H9 (cell line): Measurements from ENCODE around the gene CD47. TPM values are rescaled to one million over a fixed set of nuclear protein-coding genes. Genes with fewer than 3 reads are reported as not detected.

Experiments used
- DNase-seq: peaks from one replicate; pipeline ENCODE4 v3.0.0-alpha.2; 2017
- H2AFZ ChIP-seq: one replicate; pipeline ENCODE4 v1.6.1; 2013; ENCODE audit warnings: mild to moderate bottlenecking, low read length, control low read depth, moderate library complexity
- H2AK5ac ChIP-seq: 2 replicates; pipeline ENCODE4 v1.6.1; 2013; ENCODE audit warnings: low read length, control low read depth, mixed read lengths; ENCODE audit not compliant: insufficient read length
- H2BK120ac ChIP-seq: one replicate; pipeline ENCODE4 v1.6.1; 2013; ENCODE audit warnings: low read depth, mild to moderate bottlenecking, low read length, control low read depth, inconsistent platforms; ENCODE audit not compliant: poor library complexity, severe bottlenecking
- H2BK12ac ChIP-seq: 2 replicates; pipeline ENCODE4 v1.6.1; 2013; ENCODE audit warnings: low read length, control low read depth, mixed read lengths, low read depth; ENCODE audit not compliant: insufficient read length
- H2BK15ac ChIP-seq: 2 replicates; pipeline ENCODE4 v1.6.1; 2013; ENCODE audit warnings: low read depth, low read length, control low read depth
- H2BK20ac ChIP-seq: one replicate; pipeline ENCODE4 v1.6.1; 2013; ENCODE audit warnings: low read depth, mild to moderate bottlenecking, low read length, control low read depth, inconsistent platforms; ENCODE audit not compliant: poor library complexity, severe bottlenecking
- H2BK5ac ChIP-seq: 2 replicates; pipeline ENCODE4 v1.6.1; 2013; ENCODE audit warnings: low read length, control low read depth, mixed read lengths; ENCODE audit not compliant: insufficient read length
- H3K14ac ChIP-seq: 2 replicates; pipeline ENCODE4 v1.6.1; 2013; ENCODE audit warnings: low read length, control low read depth; ENCODE audit not compliant: insufficient read depth
- H3K18ac ChIP-seq: 2 replicates; pipeline ENCODE4 v1.6.1; 2013; ENCODE audit warnings: low read depth, mild to moderate bottlenecking, mixed read lengths, low read length, control low read depth; ENCODE audit not compliant: insufficient read length
- H3K23ac ChIP-seq: 2 replicates; pipeline ENCODE4 v1.6.1; 2013; ENCODE audit warnings: low read length, control low read depth, mixed read lengths, low read depth; ENCODE audit not compliant: insufficient read length
- H3K23me2 ChIP-seq: 2 replicates; pipeline ENCODE4 v1.6.1; 2013; ENCODE audit warnings: low read depth, mild to moderate bottlenecking, mixed read lengths, low read length, control low read depth; ENCODE audit not compliant: insufficient read length, poor library complexity, severe bottlenecking
- H3K27ac ChIP-seq: 2 replicates; pipeline ENCODE4 v1.5.1; 2013; ENCODE audit warnings: low read length, control low read depth, mixed read lengths, low read depth; ENCODE audit not compliant: insufficient read length
- H3K27me3 ChIP-seq: 2 replicates; pipeline ENCODE4 v1.6.1; 2013; ENCODE audit warnings: low read length, control low read depth, inconsistent platforms; ENCODE audit not compliant: insufficient read depth
- H3K4ac ChIP-seq: 2 replicates; pipeline ENCODE4 v1.6.1; 2013; ENCODE audit warnings: low read depth, mild to moderate bottlenecking, control low read depth, inconsistent platforms, low read length, moderate library complexity
- H3K4me1 ChIP-seq: 2 replicates; pipeline ENCODE4 v1.6.1; 2013; ENCODE audit warnings: low read length, control low read depth, inconsistent platforms; ENCODE audit not compliant: insufficient read depth
- H3K4me2 ChIP-seq: 2 replicates; pipeline ENCODE4 v1.6.1; 2013; ENCODE audit warnings: low read length, control low read depth, mixed read lengths; ENCODE audit not compliant: insufficient read length, insufficient read depth
- H3K56ac ChIP-seq: 2 replicates; pipeline ENCODE4 v1.6.1; 2013; ENCODE audit warnings: low read depth, mild to moderate bottlenecking, mixed read lengths, low read length, control low read depth; ENCODE audit not compliant: insufficient read length
- H3K79me1 ChIP-seq: 2 replicates; pipeline ENCODE4 v1.6.1; 2013; ENCODE audit warnings: low read depth, mild to moderate bottlenecking, moderate library complexity, low read length, control low read depth, inconsistent platforms; ENCODE audit not compliant: insufficient read depth, poor library complexity, severe bottlenecking
- H3K79me2 ChIP-seq: 2 replicates; pipeline ENCODE4 v1.6.1; 2013; ENCODE audit warnings: low read length, control low read depth, inconsistent platforms; ENCODE audit not compliant: insufficient read depth
- H3K9ac ChIP-seq: 2 replicates; pipeline ENCODE4 v1.6.1; 2013; ENCODE audit warnings: low read length, control low read depth, mixed read lengths; ENCODE audit not compliant: insufficient read length; ENCODE audit errors: extremely low read depth
- H3K9me3 ChIP-seq: one replicate; pipeline ENCODE4 v1.6.1; 2013; ENCODE audit warnings: low read depth, low read length, inconsistent platforms; ENCODE audit not compliant: control insufficient read depth
- H3T11ph ChIP-seq: one replicate; pipeline ENCODE4 v1.6.1; 2013; ENCODE audit warnings: mild to moderate bottlenecking, low read length, control low read depth, inconsistent platforms
- H4K20me1 ChIP-seq: one replicate; pipeline ENCODE4 v1.6.1; 2013; ENCODE audit not compliant: control insufficient read depth, insufficient read length, insufficient read depth
- H4K5ac ChIP-seq: 2 replicates; pipeline ENCODE4 v1.6.1; 2013; ENCODE audit warnings: low read depth, mild to moderate bottlenecking, mixed read lengths, low read length, control low read depth; ENCODE audit not compliant: insufficient read length
- H4K8ac ChIP-seq: replicated peaks from 2 replicates; pipeline ENCODE4 v1.6.1; 2013; ENCODE audit warnings: low read length, control low read depth, mixed read lengths, low read depth; ENCODE audit not compliant: insufficient read length
- H4K91ac ChIP-seq: 2 replicates; pipeline ENCODE4 v1.6.1; 2013; ENCODE audit warnings: low read depth, mild to moderate bottlenecking, moderate library complexity, mixed read lengths, low read length, control low read depth; ENCODE audit not compliant: insufficient read length
- H3K27ac Mint-ChIP-seq, 3 experiments: 2 replicates in 2 of 3; 3 replicates in 1 of 3; pipeline ENCODE4 v1.8.0; 2020 to 2021; ENCODE audit warnings: mixed read lengths in 3 of 3, mild to moderate bottlenecking in 1 of 3, moderate library complexity in 1 of 3
- H3K27me3 Mint-ChIP-seq: 2 replicates; pipeline ENCODE4 v1.8.0; 2021; ENCODE audit warnings: low read depth, mild to moderate bottlenecking, moderate library complexity, mixed read lengths
- H3K36me3 Mint-ChIP-seq, 3 experiments: 2 replicates in 2 of 3; 3 replicates in 1 of 3; pipeline ENCODE4 v1.8.0; 2020 to 2021; ENCODE audit warnings: low read depth in 3 of 3, mixed read lengths in 3 of 3; ENCODE audit not compliant: insufficient read depth in 1 of 3
- H3K4me1 Mint-ChIP-seq, 2 experiments: 2 replicates each; pipeline ENCODE4 v1.8.0; 2020; ENCODE audit warnings: mixed read lengths in 2 of 2
- H3K4me3 Mint-ChIP-seq, 2 experiments: 2 replicates in 1 of 2; 3 replicates in 1 of 2; pipeline ENCODE4 v1.8.0; 2020 to 2021; ENCODE audit warnings: mild to moderate bottlenecking in 2 of 2, mixed read lengths in 2 of 2, moderate library complexity in 1 of 2
- H3K9me3 Mint-ChIP-seq, 2 experiments: 2 replicates in 1 of 2; 3 replicates in 1 of 2; pipeline ENCODE4 v1.8.0; 2020; ENCODE audit warnings: mild to moderate bottlenecking in 2 of 2, mixed read lengths in 2 of 2, moderate library complexity in 1 of 2
- WGBS: extraction: QIAGEN DNeasy Blood & Tissue Kit; methylation state at CpG from one replicate; pipeline ENCODE4 v1.1.7; 2013; ENCODE audit warnings: missing lambda C conversion rate, low lambda C conversion rate, mixed read lengths; ENCODE audit not compliant: insufficient read length; ENCODE audit errors: extremely low coverage; 5-methylcytosine and 5-hydroxymethylcytosine counted together
- total RNA-seq: library from RNA; stranded (reverse); gene quantifications from 2 replicates; pipeline ENCODE4 v1.2.1, GENCODE V29; 2021
- TF ChIP-seq, protein P1 (sequence below): fragments of 200-600 bp; sonication (generic); conservative IDR thresholded peaks from 3 replicates; pipeline ENCODE4 v1.8.0; 2021; ENCODE audit warnings: antibody characterized with exemption, mild to moderate bottlenecking

Gene CD47
- total RNA-seq, 1 experiment from 2014 or later, result 15.4 TPM

DNA sequence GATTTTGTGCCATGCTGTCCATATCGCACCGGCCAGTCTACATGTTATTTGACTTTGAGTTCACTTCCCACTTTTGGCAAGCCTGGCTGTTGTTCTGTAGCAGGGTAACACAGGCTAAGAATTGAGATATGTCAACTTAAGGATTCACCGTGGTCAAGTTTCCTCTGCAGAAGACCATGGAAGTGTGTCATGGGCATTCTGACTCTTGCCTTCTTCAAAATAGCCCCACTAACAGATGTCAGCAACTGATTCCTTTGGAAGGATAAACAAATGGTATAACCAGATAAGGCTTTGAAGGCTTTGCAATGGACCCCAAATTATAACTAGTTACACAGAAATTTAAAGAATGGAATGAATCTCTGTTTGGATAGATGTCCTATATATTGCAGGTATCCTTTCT lies 20.1 kb upstream of the CD47 start:
- Mint-ChIP-seq H3K27me3 (no peaks in the 10 kb centered on the region), H3K36me3 (no peaks in the 10 kb centered on the region), H3K9me3 (no peaks in the 10 kb centered on the region), H3K4me3 (no peak overlapping the region), H3K27ac (no peak overlapping the region), H3K4me1 (no peaks in the 10 kb centered on the region)
- no peaks in the 10 kb centered on the region for H3K79me1 ChIP-seq
- H3K4me2 ChIP-seq, result no peak overlapping the region
- no peak overlapping the region for H3K56ac ChIP-seq
- H2BK5ac ChIP-seq, result no peak overlapping the region
- H4K20me1 ChIP-seq, result no peaks in the 10 kb centered on the region
- H3K79me2 ChIP-seq, result no peaks in the 10 kb centered on the region
- H4K5ac ChIP-seq, result no peak overlapping the region
- no peak overlapping the region for H3K9ac ChIP-seq
- H3K14ac ChIP-seq, result no peak overlapping the region
- WGBS, result no CpG with 5 or more reads among the region's 3 CpGs
- H3K9me3 ChIP-seq, result no peaks in the 10 kb centered on the region
- no peaks in the 10 kb centered on the region for H3K4me1 ChIP-seq
- TF ChIP-seq, protein P1, sequence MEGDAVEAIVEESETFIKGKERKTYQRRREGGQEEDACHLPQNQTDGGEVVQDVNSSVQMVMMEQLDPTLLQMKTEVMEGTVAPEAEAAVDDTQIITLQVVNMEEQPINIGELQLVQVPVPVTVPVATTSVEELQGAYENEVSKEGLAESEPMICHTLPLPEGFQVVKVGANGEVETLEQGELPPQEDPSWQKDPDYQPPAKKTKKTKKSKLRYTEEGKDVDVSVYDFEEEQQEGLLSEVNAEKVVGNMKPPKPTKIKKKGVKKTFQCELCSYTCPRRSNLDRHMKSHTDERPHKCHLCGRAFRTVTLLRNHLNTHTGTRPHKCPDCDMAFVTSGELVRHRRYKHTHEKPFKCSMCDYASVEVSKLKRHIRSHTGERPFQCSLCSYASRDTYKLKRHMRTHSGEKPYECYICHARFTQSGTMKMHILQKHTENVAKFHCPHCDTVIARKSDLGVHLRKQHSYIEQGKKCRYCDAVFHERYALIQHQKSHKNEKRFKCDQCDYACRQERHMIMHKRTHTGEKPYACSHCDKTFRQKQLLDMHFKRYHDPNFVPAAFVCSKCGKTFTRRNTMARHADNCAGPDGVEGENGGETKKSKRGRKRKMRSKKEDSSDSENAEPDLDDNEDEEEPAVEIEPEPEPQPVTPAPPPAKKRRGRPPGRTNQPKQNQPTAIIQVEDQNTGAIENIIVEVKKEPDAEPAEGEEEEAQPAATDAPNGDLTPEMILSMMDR, result no peak
- no peak for DNase-seq
- no peak overlapping the region for H2BK12ac ChIP-seq
- no peak overlapping the region for H4K8ac ChIP-seq
- no peak overlapping the region for H2AK5ac ChIP-seq
- H3K18ac ChIP-seq, result no peak overlapping the region
- H3K4ac ChIP-seq, result no peak overlapping the region
- no peaks in the 10 kb centered on the region for H3K27me3 ChIP-seq
- no peak overlapping the region for H2BK20ac ChIP-seq
- H2BK120ac ChIP-seq, result no peak overlapping the region
- no peak overlapping the region for H3T11ph ChIP-seq
- no peak overlapping the region for H3K27ac ChIP-seq
- H3K23ac ChIP-seq, result no peak overlapping the region
- H3K23me2 ChIP-seq, result no peaks in the 10 kb centered on the region
- no peak overlapping the region for H2BK15ac ChIP-seq
- H4K91ac ChIP-seq, result no peak overlapping the region
- no peak overlapping the region for H2AFZ ChIP-seq
